ENCODE data around the gene PUM1.

DNA sequence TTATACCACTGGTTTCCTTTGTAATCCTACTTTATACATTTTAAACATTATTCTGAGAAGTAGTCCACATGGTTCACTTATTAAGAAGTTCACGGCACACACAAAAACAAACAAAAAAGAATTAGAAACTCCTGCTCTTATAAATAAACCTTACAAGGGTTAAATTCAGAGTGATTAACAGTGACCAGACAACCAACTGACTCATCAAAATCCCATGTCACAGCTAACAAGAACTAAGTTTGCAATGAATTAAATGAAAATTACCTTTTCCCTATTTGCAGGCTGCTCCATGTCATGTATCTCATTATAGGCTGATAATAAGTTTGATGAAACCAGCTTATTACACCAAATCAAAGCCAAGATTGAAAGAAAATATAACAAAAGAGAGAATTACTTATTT is 77.5 kb downstream of the PUM1 start:
- no peak for TF ChIP-seq POLR2A (IDR thresholded peaks at IDR 0.05; ENCODE audit: low read depth, low read length)
- TF ChIP-seq POLR2AphosphoS5 (IDR thresholded peaks at IDR 0.05; ENCODE audit: low read depth, low read length) = no peak
- TF ChIP-seq TAF1 (IDR thresholded peaks at IDR 0.05; ENCODE audit: borderline replicate concordance, low read depth, low read length) = no peak

All from GM12892 (cell line).